Esophagus squamous epithelium (tissue), 5 donors: Measurements from ENCODE around the gene SYT2. TPM values are rescaled to one million over a fixed set of nuclear protein-coding genes. Genes with fewer than 3 reads are reported as not detected.
"Not testable (repeated sequence)": the region's sequence is repeated elsewhere in the genome, so short reads cannot be mapped to it uniquely, and the experiment has no call there.

Experiments
- DNase-seq: peaks from one replicate; lab custom pipeline; 2025; lab: John Stamatoyannopoulos, UW
- H3K27ac ChIP-seq, 4 donors: fragments of 200-600 bp; sonication (generic); one replicate each; pipeline ENCODE4 v1.5.1; 2016 to 2019; ENCODE audit warnings: mild to moderate bottlenecking in 1 of 4
- H3K27me3 ChIP-seq, 4 donors: fragments of 200-600 bp; sonication (generic); 1 replicate in 3 of 4; 2 replicates in 1 of 4; pipeline versions ENCODE4 v1.5.1 to v1.6.0; 2017 to 2021; ENCODE audit warnings: antibody characterized with exemption in 1 of 4
- H3K36me3 ChIP-seq, 3 donors: fragments of 200-600 bp; sonication (generic); one replicate each; pipeline ENCODE4 v1.5.1; 2016 to 2019
- H3K4me1 ChIP-seq, 3 donors: fragments of 200-600 bp; sonication (generic); one replicate each; pipeline ENCODE4 v1.5.1; 2017 to 2019
- H3K4me3 ChIP-seq, 4 donors: fragments of 200-600 bp; sonication (generic); 1 replicate in 3 of 4; 2 replicates in 1 of 4; pipeline ENCODE4 v1.5.1; 2016 to 2019; ENCODE audit warnings: mild to moderate bottlenecking in 2 of 4, moderate library complexity in 1 of 4
- H3K9me3 ChIP-seq, 3 donors: fragments of 200-600 bp; sonication (generic); one replicate each; pipeline ENCODE4 v1.5.1; 2016 to 2019
- CTCF ChIP-seq, 6 experiments: fragments of 450-650 bp in 4 of 6; fragments of 200-600 bp in 2 of 6; sonication (generic) in 2 of 6; IDR thresholded peaks; one replicate each; pipeline ENCODE4 v1.5.1; 2016 to 2019; ENCODE audit warnings: antibody characterized with exemption in 6 of 6, mild to moderate bottlenecking in 4 of 6, moderate library complexity in 4 of 6
- POLR2A ChIP-seq, 4 donors: fragments of 450-650 bp; IDR thresholded peaks; one replicate each; pipeline ENCODE4 v1.6.1; 2017; ENCODE audit warnings: antibody characterized with exemption in 4 of 4, mild to moderate bottlenecking in 4 of 4, moderate library complexity in 3 of 4
- WGBS, 2 donors: methylation state at CpG; one replicate each; pipeline ENCODE4 v1.1.5; 2018; 5-methylcytosine and 5-hydroxymethylcytosine counted together
- intact Hi-C: fragments of 100-400 bp; cut with DNase I; formaldehyde crosslinking; loops from one replicate; pipeline ENCODE4 v1.15.0; 2022
- total RNA-seq, 4 donors: library from RNA; depleted of rRNA; stranded (reverse); fragments of >200 nt; gene quantifications; one replicate each; pipeline ENCODE4 v1.1.0, GENCODE V29; 2016
- donor health status: DM: yes; HTN: yes; CAD: no.

Gene SYT2
- total RNA-seq, 4 donors from 2014 or later, result not detected

GRCh38 chr1:202551683-202552082, 158.6 kb downstream of the SYT2 start:
- intact Hi-C loops, result no loop called here
- no peak for TF ChIP-seq POLR2A (IDR thresholded peaks at IDR 0.05)
- no peak for TF ChIP-seq CTCF (IDR thresholded peaks at IDR 0.05)
- H3K4me3 ChIP-seq, result no peak overlapping the region
- H3K36me3 ChIP-seq, result no peaks in the 10 kb centered on the region
- no peaks in the 10 kb centered on the region for H3K27me3 ChIP-seq
- no peak for DNase-seq
- 42 to 85% methylated on average over 3 of the region's 3 CpGs for WGBS, 2 donors
- H3K4me1 ChIP-seq, result peaks cover 0 to 27% (median 4%) of the 10 kb centered on the region in 3 donors
- H3K27ac ChIP-seq, result peak overlapping the region in 2 of 4 donors; percentile 14 to 66
- no peaks in the 10 kb centered on the region for H3K9me3 ChIP-seq

- intact Hi-C loops, result not testable (repeated sequence)
- WGBS, 2 donors, result 58 to 64% methylated on average over 1 of the region's 1 CpG
Observed at GRCh38 chr1:202550088-202550487, 160.2 kb downstream of the SYT2 start.

GRCh38 chr1:202547215-202547614, 163.0 kb downstream of the SYT2 start:
- Histone ChIP-seq H3K27me3 (no peaks in the 10 kb centered on the region), H3K4me1 (peaks cover 0 to 19% (median 0%) of the 10 kb centered on the region in 3 donors), H3K4me3 (no peak overlapping the region), H3K9me3 (no peaks in the 10 kb centered on the region), H3K27ac (peak overlapping the region in 2 of 4 donors; percentile 48 to 49), H3K36me3 (no peaks in the 10 kb centered on the region)
- intact Hi-C loops, result no loop called here
- DNase-seq, result no peak
- TF ChIP-seq CTCF (IDR thresholded peaks at IDR 0.05), result no peak
- TF ChIP-seq POLR2A (IDR thresholded peaks at IDR 0.05), result no peak

More at GRCh38 chr1:202550088-202550487, 160.2 kb downstream of the SYT2 start:
- Histone ChIP-seq H3K27ac (peak overlapping the region in 3 of 4 donors; percentile 36 to 49 (median 48)), H3K4me1 (peaks cover 0 to 38% (median 4%) of the 10 kb centered on the region in 3 donors)
- not testable (repeated sequence) for H3K9me3 ChIP-seq, DNase-seq, H3K27me3 ChIP-seq, H3K4me3 ChIP-seq, H3K36me3 ChIP-seq

- intact Hi-C loops, DNase-seq, H3K27me3 ChIP-seq, H3K36me3 ChIP-seq, H3K9me3 ChIP-seq: not testable (repeated sequence)
- Histone ChIP-seq H3K27ac (peak overlapping the region in 3 of 4 donors; percentile 48 to 88 (median 73)), H3K4me3 (peak overlapping the region in 1 of 4 donors; percentile 63), H3K4me1 (peaks cover 0 to 15% (median 0%) of the 10 kb centered on the region in 3 donors)
- 63 to 80% methylated on average over 3 of the region's 3 CpGs for WGBS, 2 donors
Observed at GRCh38 chr1:202546796-202547195, 163.5 kb downstream of the SYT2 start.

- Histone ChIP-seq H3K4me3 (peak overlapping the region in 2 of 4 donors; percentile 5 to 63), H3K27ac (peak overlapping the region in 3 of 4 donors; percentile 48 to 88 (median 73)), H3K4me1 (peaks cover 0 to 12% (median 0%) of the 10 kb centered on the region in 3 donors)
- H3K36me3 ChIP-seq, intact Hi-C loops, DNase-seq, H3K9me3 ChIP-seq, H3K27me3 ChIP-seq: not testable (repeated sequence)
- WGBS, 2 donors, result 69 to 74% methylated on average over 3 of the region's 3 CpGs
Observed at GRCh38 chr1:202546377-202546776, 163.9 kb downstream of the SYT2 start.

GRCh38 chr1:202545647-202546303, 164.5 kb downstream of the SYT2 start:
- H3K9me3 ChIP-seq, DNase-seq, intact Hi-C loops, H3K27me3 ChIP-seq, H3K36me3 ChIP-seq: not testable (repeated sequence)
- H3K4me3 ChIP-seq, result peak overlapping the region in 2 of 4 donors; percentile 5 to 63
- 66 to 69% methylated on average over 3 of the region's 3 CpGs for WGBS, 2 donors
- H3K4me1 ChIP-seq, result peaks cover 0 to 13% (median 0%) of the 10 kb centered on the region in 3 donors
- H3K27ac ChIP-seq, result peak overlapping the region in 3 of 4 donors; percentile 70 to 88 (median 73)

- DNase-seq, H3K9me3 ChIP-seq, H3K27me3 ChIP-seq, intact Hi-C loops, H3K36me3 ChIP-seq: not testable (repeated sequence)
- peak overlapping the region in 2 of 4 donors; percentile 5 to 63 for H3K4me3 ChIP-seq
- peak overlapping the region in 3 of 4 donors; percentile 70 to 88 (median 73) for H3K27ac ChIP-seq
- peaks cover 0 to 16% (median 0%) of the 10 kb centered on the region in 3 donors for H3K4me1 ChIP-seq
- 74 to 85% methylated on average over 6 of the region's 6 CpGs for WGBS, 2 donors
Observed at GRCh38 chr1:202544766-202545449, 165.3 kb downstream of the SYT2 start.

GRCh38 chr1:202543537-202543936, 166.7 kb downstream of the SYT2 start:
- DNase-seq, intact Hi-C loops, H3K27me3 ChIP-seq, H3K36me3 ChIP-seq, H3K9me3 ChIP-seq: not testable (repeated sequence)
- H3K4me3 ChIP-seq, result peak overlapping the region in 3 of 4 donors; percentile 17 to 63 (median 46)
- peaks cover 5 to 29% (median 5%) of the 10 kb centered on the region in 3 donors for H3K4me1 ChIP-seq
- peak overlapping the region in 3 of 4 donors; percentile 70 to 89 (median 88) for H3K27ac ChIP-seq
- WGBS, 2 donors, result 57 to 70% methylated on average over 11 of the region's 11 CpGs

- Histone ChIP-seq H3K27ac (peak overlapping the region; percentile 55 to 89 (median 79)), H3K4me3 (peak overlapping the region in 3 of 4 donors; percentile 44 to 63 (median 46)), H3K4me1 (peaks cover 5 to 36% (median 10%) of the 10 kb centered on the region in 3 donors)
- DNase-seq, H3K27me3 ChIP-seq, H3K36me3 ChIP-seq, H3K9me3 ChIP-seq, intact Hi-C loops: not testable (repeated sequence)
Observed at GRCh38 chr1:202542415-202542814, 167.8 kb downstream of the SYT2 start.

GRCh38 chr1:202540858-202541257, 169.4 kb downstream of the SYT2 start:
- 63 to 81% methylated on average over 2 of the region's 2 CpGs for WGBS, 2 donors
- intact Hi-C loops, H3K9me3 ChIP-seq, DNase-seq, H3K36me3 ChIP-seq, H3K27me3 ChIP-seq: not testable (repeated sequence)
- Histone ChIP-seq H3K27ac (peak overlapping the region; percentile 72 to 89 (median 84)), H3K4me3 (peak overlapping the region; percentile 19 to 63 (median 45)), H3K4me1 (peaks cover 5 to 28% (median 10%) of the 10 kb centered on the region in 3 donors)
